Neural progenitor cell (in vitro differentiated cells): ENCODE results near the gene TSHZ2. TPM values are rescaled to one million over a fixed set of nuclear protein-coding genes. Genes with fewer than 3 reads are reported as not detected.

Experiments used
- DNase-seq: peaks from one replicate; pipeline ENCODE4 v3.0.0-alpha.2; 2016; ENCODE audit warnings: low spot score
- H2AFZ ChIP-seq: fragments of 200-600 bp; sonication (generic); replicated peaks from 2 replicates; pipeline ENCODE4 v1.6.1; 2016; ENCODE audit warnings: antibody characterized with exemption
- H3F3A ChIP-seq: fragments of 200-600 bp; sonication (generic); 2 replicates; pipeline ENCODE4 v1.6.1; 2016; ENCODE audit warnings: antibody characterized with exemption, low read depth
- H3K27ac ChIP-seq: fragments of 200-600 bp; sonication (generic); 2 replicates; pipeline ENCODE4 v1.5.1; 2016; ENCODE audit warnings: mild to moderate bottlenecking
- H3K27me3 ChIP-seq: fragments of 200-600 bp; sonication (generic); 2 replicates; pipeline ENCODE4 v1.6.1; 2016; ENCODE audit warnings: mild to moderate bottlenecking, moderate library complexity
- H3K36me3 ChIP-seq: fragments of 200-600 bp; sonication (generic); 2 replicates; pipeline ENCODE4 v1.5.1; 2016
- H3K4me1 ChIP-seq: fragments of 200-600 bp; sonication (generic); 2 replicates; pipeline ENCODE4 v1.6.1; 2016; ENCODE audit warnings: mixed run types
- H3K4me2 ChIP-seq: fragments of 200-600 bp; sonication (generic); 2 replicates; pipeline ENCODE4 v1.6.1; 2016
- H3K4me3 ChIP-seq: fragments of 200-600 bp; sonication (generic); 2 replicates; pipeline ENCODE4 v1.5.1; 2016
- H3K79me2 ChIP-seq: fragments of 200-600 bp; sonication (generic); 2 replicates; pipeline ENCODE4 v1.6.1; 2016; ENCODE audit warnings: low read depth
- H3K9ac ChIP-seq: fragments of 200-600 bp; sonication (generic); 2 replicates; pipeline ENCODE4 v1.6.1; 2016
- H3K9me3 ChIP-seq: fragments of 200-600 bp; sonication (generic); 2 replicates; pipeline ENCODE4 v1.5.1; 2016; ENCODE audit warnings: low read depth
- H4K20me1 ChIP-seq: fragments of 200-600 bp; sonication (generic); 2 replicates; pipeline ENCODE4 v1.6.1; 2016; ENCODE audit warnings: low read depth
- H3K27ac Mint-ChIP-seq: 3 replicates; pipeline ENCODE4 v1.8.0; 2021; ENCODE audit warnings: mixed read lengths
- H3K27me3 Mint-ChIP-seq: 2 replicates; pipeline ENCODE4 v1.8.0; 2022; ENCODE audit warnings: low read depth, mild to moderate bottlenecking, inconsistent platforms, moderate library complexity, mixed read lengths; ENCODE audit not compliant: insufficient read depth
- H3K36me3 Mint-ChIP-seq: 3 replicates; pipeline ENCODE4 v1.8.0; 2021; ENCODE audit warnings: mixed read lengths
- H3K4me1 Mint-ChIP-seq: 3 replicates; pipeline ENCODE4 v1.8.0; 2021; ENCODE audit warnings: mixed read lengths
- H3K4me3 Mint-ChIP-seq: 3 replicates; pipeline ENCODE4 v1.8.0; 2021; ENCODE audit warnings: mild to moderate bottlenecking, moderate library complexity, mixed read lengths
- H3K9me3 Mint-ChIP-seq: 3 replicates; pipeline ENCODE4 v1.8.0; 2020; ENCODE audit warnings: mixed read lengths
- CTCF ChIP-seq: fragments of 200-600 bp; sonication (generic); IDR thresholded peaks from 2 replicates; pipeline ENCODE4 v1.5.1; 2017; ENCODE audit warnings: antibody characterized with exemption, mild to moderate bottlenecking
- EZH2 ChIP-seq: fragments of 200-600 bp; sonication (generic); IDR thresholded peaks from 2 replicates; pipeline ENCODE4 v1.6.1; 2017; ENCODE audit warnings: antibody characterized with exemption, mild to moderate bottlenecking, moderate library complexity
- EZH2phosphoT487 ChIP-seq: fragments of 200-600 bp; sonication (generic); IDR thresholded peaks from 2 replicates; pipeline ENCODE4 v1.6.1; 2017; ENCODE audit warnings: antibody characterized with exemption
- total RNA-seq: library from RNA; depleted of rRNA; stranded (reverse); fragments of >200 nt; gene quantifications from 2 replicates; pipeline ENCODE4 v1.2.3, GENCODE V29; 2015; ENCODE audit warnings: low replicate concordance

The TSHZ2 gene
- total RNA-seq, 1 donor from 2014 or later, result 1.8 TPM

GRCh38 chr20:53100476-53100911, 128.3 kb downstream of the TSHZ2 start:
- no peaks in the 10 kb centered on the region for H3K36me3 Mint-ChIP-seq
- H3F3A ChIP-seq, result peaks cover 16% of the 10 kb centered on the region
- DNase-seq, result peak; percentile 59
- no peaks in the 10 kb centered on the region for H3K27me3 ChIP-seq
- no peak overlapping the region for H3K9ac ChIP-seq
- H3K9me3 ChIP-seq, result no peaks in the 10 kb centered on the region
- no peaks in the 10 kb centered on the region for H4K20me1 ChIP-seq
- H3K4me1 ChIP-seq, result peaks cover 26% of the 10 kb centered on the region
- H3K36me3 ChIP-seq, result no peaks in the 10 kb centered on the region
- peaks cover 5% of the 10 kb centered on the region for H3K27me3 Mint-ChIP-seq
- H3K4me3 Mint-ChIP-seq, result no peak overlapping the region
- H3K4me2 ChIP-seq, result peak overlapping the region; percentile 68
- H3K79me2 ChIP-seq, result no peaks in the 10 kb centered on the region
- peak overlapping the region; percentile 72 for H3K27ac ChIP-seq
- peak overlapping the region; percentile 6 for H3K4me3 ChIP-seq
- no peak for TF ChIP-seq EZH2phosphoT487
- H3K9me3 Mint-ChIP-seq, result peaks cover 2% of the 10 kb centered on the region
- H3K27ac Mint-ChIP-seq, result no peak overlapping the region
- H2AFZ ChIP-seq, result no peak overlapping the region
- H3K4me1 Mint-ChIP-seq, result peaks cover 21% of the 10 kb centered on the region

DNA sequence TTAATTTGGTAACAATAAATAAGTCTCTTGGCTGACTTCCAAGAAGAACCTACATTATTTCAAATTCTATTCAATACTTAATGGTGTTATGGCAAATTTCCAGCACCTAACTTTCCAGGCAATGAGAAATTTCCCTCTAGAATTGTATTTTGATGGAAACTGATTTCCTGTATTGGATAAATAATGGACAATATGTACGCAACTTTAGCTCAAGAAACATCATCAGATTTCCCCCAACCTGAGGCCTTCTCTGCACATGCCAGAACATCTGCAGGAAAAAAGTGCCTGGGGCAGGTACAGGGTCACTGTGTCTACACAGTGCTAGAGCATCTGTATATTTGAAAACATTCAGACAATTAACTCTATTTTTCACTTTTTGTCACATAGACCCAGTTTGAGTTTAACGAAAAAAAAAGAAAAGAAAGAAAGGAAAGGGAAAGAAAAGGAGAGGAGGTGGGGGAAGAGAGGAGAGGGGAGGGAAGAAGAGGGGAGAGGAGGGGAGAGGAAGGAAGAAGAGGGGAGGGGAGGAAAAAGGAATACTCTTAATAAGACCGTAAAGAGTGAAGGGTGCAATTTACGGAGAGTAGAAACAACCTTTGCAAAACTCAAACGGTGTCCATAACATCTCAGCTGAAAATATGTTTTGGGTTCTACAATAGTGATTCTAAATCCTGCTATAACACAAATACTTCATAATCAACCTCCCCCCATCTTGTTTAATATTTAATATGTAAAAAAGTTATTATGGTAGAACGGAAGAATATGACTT, 130.0 kb downstream of the TSHZ2 start:
- no peaks in the 10 kb centered on the region for H3K79me2 ChIP-seq
- H3K4me2 ChIP-seq, result no peak overlapping the region
- H3K4me1 ChIP-seq, result peaks cover 26% of the 10 kb centered on the region
- Mint-ChIP-seq H3K4me3 (no peak overlapping the region), H3K9me3 (peaks cover 2% of the 10 kb centered on the region), H3K27me3 (peaks cover 3% of the 10 kb centered on the region), H3K27ac (no peak overlapping the region), H3K36me3 (no peaks in the 10 kb centered on the region), H3K4me1 (peaks cover 21% of the 10 kb centered on the region)
- peaks cover 16% of the 10 kb centered on the region for H3F3A ChIP-seq
- no peak for DNase-seq
- no peaks in the 10 kb centered on the region for H3K9me3 ChIP-seq
- H3K4me3 ChIP-seq, result no peak overlapping the region
- H3K27me3 ChIP-seq, result no peaks in the 10 kb centered on the region
- TF ChIP-seq EZH2 (no peak), CTCF (no peak), EZH2phosphoT487 (no peak)
- no peaks in the 10 kb centered on the region for H3K36me3 ChIP-seq
- H3K9ac ChIP-seq, result no peak overlapping the region
- H4K20me1 ChIP-seq, result no peaks in the 10 kb centered on the region
- no peak overlapping the region for H3K27ac ChIP-seq
- H2AFZ ChIP-seq, result no peak overlapping the region

DNA sequence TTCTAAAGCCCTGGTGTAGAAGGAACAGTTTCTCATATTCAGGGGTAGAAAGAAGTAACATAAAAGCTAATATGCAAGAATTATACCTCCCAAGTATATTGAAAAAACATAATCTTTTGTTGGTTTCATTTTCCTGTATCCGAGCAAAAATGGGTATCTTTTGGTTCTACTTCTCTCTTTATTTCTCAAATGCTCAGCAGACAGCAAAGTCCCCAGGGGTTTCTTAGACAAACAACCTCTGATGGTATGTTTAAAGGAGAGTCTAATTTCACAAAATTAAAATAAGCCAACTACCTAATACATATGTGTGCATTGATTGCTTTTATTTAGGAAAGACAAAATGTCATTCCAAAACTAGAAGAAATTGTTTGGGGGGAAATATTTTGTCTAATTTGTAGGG, 131.0 kb downstream of the TSHZ2 start:
- Histone ChIP-seq H3K9ac (no peak overlapping the region), H3F3A (peaks cover 16% of the 10 kb centered on the region), H2AFZ (no peak overlapping the region), H3K36me3 (no peaks in the 10 kb centered on the region), H3K4me2 (no peak overlapping the region), H3K4me3 (no peak overlapping the region), H3K4me1 (peaks cover 26% of the 10 kb centered on the region), H3K9me3 (no peaks in the 10 kb centered on the region), H3K79me2 (no peaks in the 10 kb centered on the region), H3K27me3 (no peaks in the 10 kb centered on the region), H3K27ac (no peak overlapping the region), H4K20me1 (no peaks in the 10 kb centered on the region)
- Mint-ChIP-seq H3K27ac (no peak overlapping the region), H3K4me3 (no peak overlapping the region), H3K4me1 (peaks cover 21% of the 10 kb centered on the region), H3K27me3 (peaks cover 3% of the 10 kb centered on the region), H3K9me3 (peaks cover 2% of the 10 kb centered on the region), H3K36me3 (no peaks in the 10 kb centered on the region)
- DNase-seq, result no peak
- no peak for TF ChIP-seq EZH2
- no peak for TF ChIP-seq CTCF

GRCh38 chr20:53104884-53105283, 132.7 kb downstream of the TSHZ2 start:
- H3K27me3 Mint-ChIP-seq, result no peaks in the 10 kb centered on the region
- TF ChIP-seq EZH2 (no peak), CTCF (no peak), EZH2phosphoT487 (no peak)
- H3K36me3 ChIP-seq, result no peaks in the 10 kb centered on the region
- peaks cover 22% of the 10 kb centered on the region for H3K4me1 ChIP-seq
- no peaks in the 10 kb centered on the region for H3K36me3 Mint-ChIP-seq
- no peak overlapping the region for H3K4me3 Mint-ChIP-seq
- no peak overlapping the region for H3K27ac Mint-ChIP-seq
- H3K9ac ChIP-seq, result no peak overlapping the region
- H3K27me3 ChIP-seq, result no peaks in the 10 kb centered on the region
- H4K20me1 ChIP-seq, result no peaks in the 10 kb centered on the region
- peaks cover 11% of the 10 kb centered on the region for H3F3A ChIP-seq
- H3K4me3 ChIP-seq, result no peak overlapping the region
- no peaks in the 10 kb centered on the region for H3K79me2 ChIP-seq
- no peak for DNase-seq
- no peaks in the 10 kb centered on the region for H3K9me3 ChIP-seq
- no peaks in the 10 kb centered on the region for H3K9me3 Mint-ChIP-seq
- no peak overlapping the region for H3K27ac ChIP-seq
- no peak overlapping the region for H3K4me2 ChIP-seq
- H2AFZ ChIP-seq, result no peak overlapping the region
- peaks cover 15% of the 10 kb centered on the region for H3K4me1 Mint-ChIP-seq
